Liver (tissue), 9 donors: ENCODE data around the gene ISCU. TPM values are rescaled to one million over a fixed set of nuclear protein-coding genes. Genes with fewer than 3 reads are reported as not detected.

ENCODE experiments used
- DNase-seq: peaks from one replicate; pipeline ENCODE4 v3.0.0-alpha.2; 2017; ENCODE audit warnings: low spot score
- H3K27ac ChIP-seq, 2 donors: one replicate each; pipeline ENCODE4 v1.7.0; 2013; ENCODE audit warnings: inconsistent platforms in 2 of 2, low read length in 2 of 2, control low read depth in 1 of 2, low read depth in 1 of 2, mild to moderate bottlenecking in 1 of 2
- H3K27me3 ChIP-seq, 4 donors: one replicate each; pipeline versions ENCODE4 v1.6.1 to v1.7.0; 2013; ENCODE audit warnings: low read length in 3 of 4, inconsistent platforms in 1 of 4, mild to moderate bottlenecking in 1 of 4, moderate library complexity in 1 of 4; ENCODE audit not compliant: control insufficient read depth in 4 of 4, insufficient read depth in 4 of 4
- H3K36me3 ChIP-seq, 4 donors: one replicate each; pipeline versions ENCODE4 v1.6.1 to v1.7.0; 2013; ENCODE audit warnings: low read length in 3 of 4, mild to moderate bottlenecking in 3 of 4, low read depth in 1 of 4, moderate library complexity in 1 of 4; ENCODE audit not compliant: control insufficient read depth in 4 of 4, insufficient read depth in 3 of 4
- H3K4me1 ChIP-seq, 4 donors: one replicate each; pipeline versions ENCODE4 v1.6.1 to v1.7.0; 2013; ENCODE audit warnings: low read length in 3 of 4, mild to moderate bottlenecking in 3 of 4, moderate library complexity in 1 of 4; ENCODE audit not compliant: control insufficient read depth in 4 of 4, insufficient read depth in 4 of 4
- H3K4me3 ChIP-seq, 3 donors: one replicate each; pipeline versions ENCODE4 v1.6.1 to v1.7.0; 2013; ENCODE audit warnings: low read length in 3 of 3, control low read depth in 1 of 3, low read depth in 1 of 3, mild to moderate bottlenecking in 1 of 3
- H3K9ac ChIP-seq, 2 donors: one replicate each; pipeline ENCODE4 v1.7.0; 2013; ENCODE audit warnings: low read length in 2 of 2, mild to moderate bottlenecking in 2 of 2, moderate library complexity in 2 of 2, control low read depth in 1 of 2, low read depth in 1 of 2
- H3K9me3 ChIP-seq, 4 donors: one replicate each; pipeline versions ENCODE4 v1.6.1 to v1.7.0; 2013; ENCODE audit warnings: low read length in 3 of 4; ENCODE audit not compliant: control insufficient read depth in 4 of 4
- ATF3 ChIP-seq: IDR thresholded peaks from 2 replicates; pipeline ENCODE4 v1.6.1; 2016; ENCODE audit warnings: antibody characterized with exemption
- CTCF ChIP-seq: fragments of 150-350 bp; IDR thresholded peaks from 2 replicates; pipeline ENCODE4 v1.5.1; 2017; ENCODE audit warnings: improper control_type of control experiment, low read depth, low read length; ENCODE audit not compliant: missing input control
- EGR1 ChIP-seq, 2 donors: IDR thresholded peaks; 2 replicates each; pipeline ENCODE4 v1.6.1; 2016 to 2018; ENCODE audit warnings: antibody characterized with exemption in 2 of 2, low read depth in 2 of 2
- FOXA1 ChIP-seq: IDR thresholded peaks from 2 replicates; pipeline ENCODE4 v1.6.1; 2016; ENCODE audit warnings: antibody characterized with exemption
- FOXA2 ChIP-seq: IDR thresholded peaks from 2 replicates; pipeline ENCODE4 v1.6.1; 2016; ENCODE audit warnings: antibody characterized with exemption
- GABPA ChIP-seq, 2 donors: IDR thresholded peaks in 1 of 2; conservative IDR thresholded peaks in 1 of 2; 2 replicates each; pipeline ENCODE4 v1.6.1; 2016; ENCODE audit warnings: antibody characterized with exemption in 2 of 2, mild to moderate bottlenecking in 1 of 2, moderate library complexity in 1 of 2
- HNF4A ChIP-seq, 2 donors: conservative IDR thresholded peaks; 2 replicates each; pipeline ENCODE4 v1.6.1; 2016; ENCODE audit warnings: antibody characterized with exemption in 2 of 2, mild to moderate bottlenecking in 2 of 2
- HNF4G ChIP-seq: IDR thresholded peaks from 2 replicates; pipeline ENCODE4 v1.6.1; 2016; ENCODE audit warnings: antibody characterized with exemption
- JUND ChIP-seq, 2 donors: IDR thresholded peaks; 2 replicates each; pipeline ENCODE4 v1.6.1; 2016; ENCODE audit warnings: antibody characterized with exemption in 2 of 2
- MAX ChIP-seq: IDR thresholded peaks from 2 replicates; pipeline ENCODE4 v1.6.1; 2016; ENCODE audit warnings: antibody characterized with exemption
- NR2F2 ChIP-seq: IDR thresholded peaks from 2 replicates; pipeline ENCODE4 v1.6.1; 2016; ENCODE audit warnings: antibody characterized with exemption
- RAD21 ChIP-seq, 2 donors: IDR thresholded peaks; 2 replicates each; pipeline ENCODE4 v1.6.1; 2016; ENCODE audit warnings: antibody characterized with exemption in 2 of 2, mild to moderate bottlenecking in 2 of 2
- REST ChIP-seq: IDR thresholded peaks from 2 replicates; pipeline ENCODE4 v1.6.1; 2016; ENCODE audit warnings: antibody characterized with exemption, mild to moderate bottlenecking
- RXRA ChIP-seq, 2 donors: IDR thresholded peaks; 2 replicates each; pipeline ENCODE4 v1.6.1; 2017 to 2018; ENCODE audit warnings: antibody characterized with exemption in 2 of 2, mild to moderate bottlenecking in 1 of 2
- SP1 ChIP-seq: IDR thresholded peaks from 2 replicates; pipeline ENCODE4 v1.6.1; 2018; ENCODE audit warnings: antibody characterized with exemption, mild to moderate bottlenecking
- TAF1 ChIP-seq: conservative IDR thresholded peaks from 2 replicates; pipeline ENCODE4 v1.6.1; 2016; ENCODE audit warnings: antibody characterized with exemption, mild to moderate bottlenecking
- YY1 ChIP-seq: IDR thresholded peaks from 2 replicates; pipeline ENCODE4 v1.6.1; 2016; ENCODE audit warnings: antibody characterized with exemption, mild to moderate bottlenecking
- ZBTB33 ChIP-seq: IDR thresholded peaks from 2 replicates; pipeline ENCODE4 v1.6.1; 2016; ENCODE audit warnings: antibody characterized with exemption
- WGBS: extraction: QIAGEN DNeasy Blood & Tissue Kit; methylation state at CpG from one replicate; pipeline ENCODE4 v1.1.7; 2013; 5-methylcytosine and 5-hydroxymethylcytosine counted together
- polyA plus RNA-seq, 2 donors: library from polyadenylated mRNA; stranded (reverse) in 1 of 2; unstranded in 1 of 2; fragments of 200-250 nt in 1 of 2; fragments of >200 nt in 1 of 2; fragmentation: Nextera tagmentation in 1 of 2; extraction: Ambion mirVana in 1 of 2; gene quantifications; one replicate each; pipeline versions ENCODE4 v1.2.1 to v1.2.3, GENCODE V29; 2013 to 2015
- total RNA-seq, 2 donors: library from RNA; depleted of rRNA; stranded (reverse); fragments of >200 nt; gene quantifications; one replicate each; pipeline ENCODE4 v1.2.3, GENCODE V29; 2014
- donor health status: healthy.
- donor health status: healthy.
- donor health status: healthy.
- donor health status: healthy.
- donor health status: healthy.

The ISCU gene
- total and polyA plus RNA-seq, 4 donors = 42.3 to 85.9 (median 63.8) TPM

- Histone ChIP-seq H3K27ac (no peak overlapping the region), H3K9me3 (no peaks in the 10 kb centered on the region), H3K36me3 (no peaks in the 10 kb centered on the region), H3K27me3 (no peaks in the 10 kb centered on the region), H3K4me3 (no peak overlapping the region), H3K9ac (no peak overlapping the region), H3K4me1 (no peaks in the 10 kb centered on the region)
- TF ChIP-seq FOXA1 (no peak), SP1 (no peak), NR2F2 (no peak), HNF4A (conservative IDR thresholded peaks at IDR 0.05) (no peak), JUND (IDR thresholded peaks at IDR 0.05) (no peak), MAX (no peak), YY1 (no peak), TAF1 (no peak), GABPA (IDR thresholded peaks at IDR 0.05 in 1 of 2, conservative IDR thresholded peaks at IDR 0.05 in 1 of 2) (no peak), CTCF (no peak), HNF4G (no peak), ZBTB33 (no peak)
- no peak for DNase-seq
- 95% methylated on average over 2 of the region's 2 CpGs for WGBS
These were observed 15.9 kb downstream of the ISCU start for GRCh38 chr12:108578264-108578663.

- no peak overlapping the region for H3K27ac ChIP-seq
- 97% methylated on average over 3 of the region's 3 CpGs for WGBS
- H3K27me3 ChIP-seq = no peaks in the 10 kb centered on the region
- TF ChIP-seq RAD21 (IDR thresholded peaks at IDR 0.05) (no peak), HNF4G (no peak), FOXA1 (no peak), HNF4A (conservative IDR thresholded peaks at IDR 0.05) (no peak), ZBTB33 (no peak), MAX (no peak), SP1 (no peak), TAF1 (no peak), GABPA (IDR thresholded peaks at IDR 0.05 in 1 of 2, conservative IDR thresholded peaks at IDR 0.05 in 1 of 2) (no peak), RXRA (IDR thresholded peaks at IDR 0.05) (no peak), YY1 (no peak), CTCF (no peak), ATF3 (no peak), EGR1 (IDR thresholded peaks at IDR 0.05; ENCODE audit: low read depth in 2 of 2) (no peak), REST (no peak), JUND (IDR thresholded peaks at IDR 0.05) (no peak), NR2F2 (no peak), FOXA2 (no peak)
- H3K9ac ChIP-seq = no peak overlapping the region
- H3K36me3 ChIP-seq = no peaks in the 10 kb centered on the region
- H3K4me3 ChIP-seq = no peak overlapping the region
- no peak for DNase-seq
- H3K9me3 ChIP-seq = no peaks in the 10 kb centered on the region
- no peaks in the 10 kb centered on the region for H3K4me1 ChIP-seq
These were observed 16.4 kb downstream of the ISCU start for GRCh38 chr12:108578813-108579212.
